Mesothelial cell of epicardium (in vitro differentiated cells): ENCODE data around the gene KERA. TPM values are rescaled to one million over a fixed set of nuclear protein-coding genes. Genes with fewer than 3 reads are reported as not detected.
A peak's percentile ranks its signal among the peaks of the same experiment; 100 is the strongest.

Experiments
- DNase-seq, 2 experiments: peaks; one replicate each; pipeline ENCODE4 v3.0.0; 2021; ENCODE audit warnings: low spot score in 2 of 2; ENCODE audit not compliant: unreplicated experiment in 2 of 2
- H3K27ac Mint-ChIP-seq: 2 replicates; pipeline ENCODE4 v1.8.0; 2021; ENCODE audit warnings: mixed read lengths
- H3K27me3 Mint-ChIP-seq: 2 replicates; pipeline ENCODE4 v1.8.0; 2021; ENCODE audit warnings: low read depth, mixed read lengths
- H3K36me3 Mint-ChIP-seq: 2 replicates; pipeline ENCODE4 v1.8.0; 2021; ENCODE audit warnings: mixed read lengths
- H3K4me1 Mint-ChIP-seq: 2 replicates; pipeline ENCODE4 v1.8.0; 2021; ENCODE audit warnings: mixed read lengths
- H3K4me3 Mint-ChIP-seq: 2 replicates; pipeline ENCODE4 v1.8.0; 2021; ENCODE audit warnings: mild to moderate bottlenecking, moderate library complexity, mixed read lengths
- H3K9me3 Mint-ChIP-seq: 2 replicates; pipeline ENCODE4 v1.8.0; 2021; ENCODE audit warnings: mixed read lengths
- CTCF ChIP-seq: fragments of 200-600 bp; sonication (generic); IDR thresholded peaks from one replicate; pipeline ENCODE4 v1.5.0; 2021; ENCODE audit warnings: antibody characterized with exemption; ENCODE audit not compliant: unreplicated experiment
- total RNA-seq: library from RNA; stranded (reverse); gene quantifications from 3 replicates; pipeline ENCODE4 v1.2.1, GENCODE V29; 2021

Gene KERA
- 0.09 TPM in 1 of 3 replicates, not detected in the others for total RNA-seq

GRCh38 chr12:91057368-91058165, at the start of gene KERA:
TSS of gene KERA (minus strand) at chr12:91058024. CDS start at chr12:91056281, 1,743 bp downstream.
- no peak for TF ChIP-seq CTCF
- Mint-ChIP-seq H3K9me3 (peaks cover 4% of the 10 kb centered on the region), H3K27me3 (no peaks in the 10 kb centered on the region), H3K27ac (peak within 1 kb of the TSS; percentile 34), H3K4me3 (peak within 1 kb of the TSS; percentile 17), H3K36me3 (no peaks in the 10 kb centered on the region), H3K4me1 (peaks cover 13% of the 10 kb centered on the region)
- no peak for DNase-seq

- Mint-ChIP-seq H3K9me3 (no peaks in the 10 kb centered on the region), H3K36me3 (peaks cover 22% of the 10 kb centered on the region), H3K27me3 (no peaks in the 10 kb centered on the region), H3K4me3 (peak overlapping the region; percentile 51), H3K27ac (peak overlapping the region; percentile 55), H3K4me1 (peaks cover 72% of the 10 kb centered on the region)
- TF ChIP-seq CTCF, result no peak
- DNase-seq, result no peak
Observed at GRCh38 chr12:91106283-91106682, 48.5 kb upstream of the KERA start.

GRCh38 chr12:91105807-91106206, 48.0 kb upstream of the KERA start:
- Mint-ChIP-seq H3K9me3 (no peaks in the 10 kb centered on the region), H3K4me1 (peaks cover 72% of the 10 kb centered on the region), H3K27ac (peak overlapping the region; percentile 39), H3K4me3 (peak overlapping the region; percentile 25), H3K27me3 (no peaks in the 10 kb centered on the region), H3K36me3 (peaks cover 22% of the 10 kb centered on the region)
- TF ChIP-seq CTCF, result no peak
- DNase-seq, result no peak

- TF ChIP-seq CTCF, result no peak
- Mint-ChIP-seq H3K36me3 (peaks cover 22% of the 10 kb centered on the region), H3K27ac (peak overlapping the region; percentile 39), H3K9me3 (no peaks in the 10 kb centered on the region), H3K27me3 (no peaks in the 10 kb centered on the region), H3K4me1 (peaks cover 76% of the 10 kb centered on the region), H3K4me3 (peak overlapping the region; percentile 25)
- no peak for DNase-seq
Observed at GRCh38 chr12:91104812-91105466, 47.1 kb upstream of the KERA start.

- Mint-ChIP-seq H3K4me3 (no peak overlapping the region), H3K9me3 (no peaks in the 10 kb centered on the region), H3K4me1 (peaks cover 78% of the 10 kb centered on the region), H3K27me3 (no peaks in the 10 kb centered on the region), H3K36me3 (peaks cover 22% of the 10 kb centered on the region), H3K27ac (no peak overlapping the region)
- DNase-seq, result no peak
- no peak for TF ChIP-seq CTCF
Observed at GRCh38 chr12:91103624-91104023, 45.8 kb upstream of the KERA start.
